Osteoblast (primary cell): ENCODE measurements around the gene DEFB118. TPM values are rescaled to one million over a fixed set of nuclear protein-coding genes. Genes with fewer than 3 reads are reported as not detected.

ENCODE experiments used
- DNase-seq: peaks from one replicate; pipeline ENCODE4 v3.0.0; 2011; ENCODE audit warnings: low spot score, mixed read lengths; ENCODE audit not compliant: insufficient read length; ENCODE audit errors: missing footprints
- H2AFZ ChIP-seq: 2 replicates; pipeline ENCODE4 v1.6.0; 2011; ENCODE audit warnings: mild to moderate bottlenecking, low read length
- H3K27ac ChIP-seq: 2 replicates; pipeline ENCODE4 v1.5.1; 2011; ENCODE audit warnings: mild to moderate bottlenecking, low read depth, low read length, moderate library complexity
- H3K27me3 ChIP-seq: 2 replicates; pipeline ENCODE4 v1.6.0; 2012; ENCODE audit warnings: mild to moderate bottlenecking, control low read depth, inconsistent platforms, low read length, moderate library complexity; ENCODE audit not compliant: insufficient read depth
- H3K36me3 ChIP-seq: 2 replicates; pipeline ENCODE4 v1.5.1; 2011; ENCODE audit warnings: mild to moderate bottlenecking, low read length, control low read depth, moderate library complexity; ENCODE audit not compliant: insufficient read depth
- H3K4me1 ChIP-seq: 2 replicates; pipeline ENCODE4 v1.5.1; 2011; ENCODE audit warnings: mild to moderate bottlenecking, low read length, control low read depth, moderate library complexity; ENCODE audit not compliant: insufficient read depth
- H3K4me2 ChIP-seq: 2 replicates; pipeline ENCODE4 v1.6.0; 2011; ENCODE audit warnings: mild to moderate bottlenecking, low read length; ENCODE audit not compliant: insufficient read depth
- H3K4me3 ChIP-seq: fragments of 200-600 bp; sonication (generic); 3 replicates; pipeline ENCODE4 v1.5.1; 2012; ENCODE audit warnings: mild to moderate bottlenecking, low read length, inconsistent platforms; ENCODE audit not compliant: insufficient read depth
- H3K79me2 ChIP-seq: 2 replicates; pipeline ENCODE4 v1.6.0; 2012; ENCODE audit warnings: mild to moderate bottlenecking, low read length, control low read depth, inconsistent platforms; ENCODE audit not compliant: insufficient read depth
- H3K9me3 ChIP-seq: 2 replicates; pipeline ENCODE4 v1.5.1; 2011; ENCODE audit warnings: low read depth, low read length, control low read depth
- H4K20me1 ChIP-seq: 2 replicates; pipeline ENCODE4 v1.6.0; 2012; ENCODE audit warnings: mild to moderate bottlenecking, low read length, control low read depth; ENCODE audit not compliant: insufficient read depth
- total RNA-seq: library from RNA; depleted of rRNA; stranded (reverse); fragments of >200 nt; gene quantifications from 2 replicates; pipeline ENCODE4 v1.2.3, GENCODE V29; 2012
- TF ChIP-seq, protein P1 (sequence below): IDR thresholded peaks from 2 replicates; pipeline ENCODE4 v1.5.1; 2011; ENCODE audit warnings: mild to moderate bottlenecking, low read depth, low read length, moderate library complexity; ENCODE audit errors: extremely low read depth

Gene DEFB118
- total RNA-seq, 1 donor = not detected

DNA sequence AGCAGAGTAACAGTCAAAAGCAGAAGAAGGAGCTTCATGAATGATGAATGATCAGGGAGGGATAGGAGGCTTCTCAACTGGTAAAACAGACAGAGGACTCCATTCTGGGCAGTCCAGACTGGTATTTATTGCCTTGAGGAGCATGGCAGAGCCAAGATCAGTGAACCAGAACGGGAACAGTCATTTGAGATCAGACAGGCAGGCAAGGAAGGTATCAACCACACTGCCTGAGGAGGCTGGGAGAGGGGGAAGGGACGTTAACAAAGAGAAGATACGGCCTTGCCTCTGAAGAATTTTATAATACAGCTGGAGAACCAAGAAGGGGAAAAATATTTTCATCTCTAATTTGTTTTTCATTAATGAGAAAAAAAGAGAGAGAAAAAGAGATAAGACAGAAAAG is 37.7 kb downstream of the DEFB118 start, which contains the start of gene DEFB121:
Gene DEFB121, minus strand, starts transcription at position 101 of the 400 bp plus-strand sequence. Its CDS starts 63 bp downstream, at position 38.
- no peaks in the 10 kb centered on the region for H3K79me2 ChIP-seq

DNA sequence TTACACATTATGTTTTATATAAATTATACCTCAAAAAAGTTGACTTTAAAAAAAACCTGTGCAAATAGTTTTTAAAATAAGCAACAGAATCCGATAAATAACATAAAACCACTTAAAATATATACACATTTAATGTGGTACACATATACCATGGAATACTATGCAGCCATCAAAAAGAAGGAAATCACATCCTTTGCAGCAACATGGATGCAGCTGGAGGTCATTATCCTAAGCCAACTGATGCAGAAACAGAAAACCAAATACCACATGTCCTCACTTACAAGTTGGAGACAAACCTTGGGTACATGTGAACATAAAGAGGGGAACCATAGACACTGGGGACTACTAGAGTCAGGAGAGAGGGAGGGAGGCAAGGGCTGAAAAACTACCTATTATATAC is 41.6 kb downstream of the DEFB118 start:
- Histone ChIP-seq H3K4me1 (no peaks in the 10 kb centered on the region), H3K4me2 (no peak overlapping the region), H2AFZ (no peak overlapping the region), H4K20me1 (no peaks in the 10 kb centered on the region), H3K27me3 (no peaks in the 10 kb centered on the region), H3K36me3 (no peaks in the 10 kb centered on the region), H3K9me3 (no peaks in the 10 kb centered on the region), H3K27ac (no peak overlapping the region), H3K4me3 (no peak overlapping the region), H3K79me2 (no peaks in the 10 kb centered on the region)
- TF ChIP-seq, protein P1, sequence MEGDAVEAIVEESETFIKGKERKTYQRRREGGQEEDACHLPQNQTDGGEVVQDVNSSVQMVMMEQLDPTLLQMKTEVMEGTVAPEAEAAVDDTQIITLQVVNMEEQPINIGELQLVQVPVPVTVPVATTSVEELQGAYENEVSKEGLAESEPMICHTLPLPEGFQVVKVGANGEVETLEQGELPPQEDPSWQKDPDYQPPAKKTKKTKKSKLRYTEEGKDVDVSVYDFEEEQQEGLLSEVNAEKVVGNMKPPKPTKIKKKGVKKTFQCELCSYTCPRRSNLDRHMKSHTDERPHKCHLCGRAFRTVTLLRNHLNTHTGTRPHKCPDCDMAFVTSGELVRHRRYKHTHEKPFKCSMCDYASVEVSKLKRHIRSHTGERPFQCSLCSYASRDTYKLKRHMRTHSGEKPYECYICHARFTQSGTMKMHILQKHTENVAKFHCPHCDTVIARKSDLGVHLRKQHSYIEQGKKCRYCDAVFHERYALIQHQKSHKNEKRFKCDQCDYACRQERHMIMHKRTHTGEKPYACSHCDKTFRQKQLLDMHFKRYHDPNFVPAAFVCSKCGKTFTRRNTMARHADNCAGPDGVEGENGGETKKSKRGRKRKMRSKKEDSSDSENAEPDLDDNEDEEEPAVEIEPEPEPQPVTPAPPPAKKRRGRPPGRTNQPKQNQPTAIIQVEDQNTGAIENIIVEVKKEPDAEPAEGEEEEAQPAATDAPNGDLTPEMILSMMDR = no peak
- DNase-seq = no peak

More for the DNA sequence above, 37.7 kb downstream of the DEFB118 start, which contains the start of gene DEFB121:
- no peak within 1 kb of the TSS for H3K27ac ChIP-seq
- no peak for DNase-seq
- H3K4me3 ChIP-seq = no peak within 1 kb of the TSS
- no peaks in the 10 kb centered on the region for H3K9me3 ChIP-seq
- no peaks in the 10 kb centered on the region for H3K36me3 ChIP-seq
- H2AFZ ChIP-seq = no peak within 1 kb of the TSS
- H3K4me2 ChIP-seq = no peak within 1 kb of the TSS
- H3K4me1 ChIP-seq = no peaks in the 10 kb centered on the region
- no peaks in the 10 kb centered on the region for H3K27me3 ChIP-seq
- no peaks in the 10 kb centered on the region for H4K20me1 ChIP-seq
- TF ChIP-seq, protein P1 = no peak

DNA sequence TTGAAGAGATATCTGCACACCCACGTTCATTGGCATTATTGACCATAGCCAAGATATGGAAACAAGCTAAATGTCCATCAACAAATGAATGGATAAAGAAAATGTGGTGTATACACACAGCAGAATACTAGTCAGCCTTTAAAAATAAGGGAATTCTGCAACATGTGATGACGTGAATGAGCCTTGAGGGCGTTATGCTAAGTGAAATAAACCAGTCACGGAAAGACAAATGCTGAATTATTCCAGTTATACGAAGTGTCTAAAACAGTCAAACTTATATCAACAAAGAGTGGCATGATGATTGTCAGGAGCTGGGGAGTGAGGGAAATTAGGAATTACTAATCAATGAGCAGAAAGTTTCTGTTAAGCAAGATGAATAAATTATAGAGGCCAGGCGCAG is 46.0 kb downstream of the DEFB118 start:
- TF ChIP-seq, protein P1 = no peak
- Histone ChIP-seq H3K9me3 (no peaks in the 10 kb centered on the region), H3K27me3 (no peaks in the 10 kb centered on the region), H3K79me2 (no peaks in the 10 kb centered on the region), H3K4me1 (no peaks in the 10 kb centered on the region), H3K4me3 (no peak overlapping the region), H2AFZ (no peak overlapping the region), H3K4me2 (no peak overlapping the region), H4K20me1 (no peaks in the 10 kb centered on the region), H3K27ac (no peak overlapping the region), H3K36me3 (no peaks in the 10 kb centered on the region)
- DNase-seq = no peak

DNA sequence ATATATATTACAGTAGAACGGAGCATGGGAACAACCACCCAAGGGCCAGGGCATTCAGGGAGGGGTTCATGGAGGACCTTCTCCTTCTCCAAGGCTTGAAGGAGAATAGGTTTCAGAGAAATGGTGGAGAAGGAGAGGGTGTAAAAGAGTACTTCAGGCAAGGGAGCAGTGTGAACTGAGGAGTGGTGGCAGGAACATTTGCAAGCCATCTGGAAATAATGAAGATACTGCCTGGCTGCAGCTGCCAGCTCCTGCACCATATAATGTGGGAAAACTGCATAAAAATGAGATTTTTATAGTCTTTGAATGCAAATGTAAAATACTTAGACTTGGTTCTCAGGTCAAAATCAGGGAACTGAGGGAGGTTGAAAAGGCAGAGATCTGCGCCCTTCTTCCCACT is 47.3 kb downstream of the DEFB118 start:
- Histone ChIP-seq H3K9me3 (no peaks in the 10 kb centered on the region), H2AFZ (no peak overlapping the region), H3K27ac (no peak overlapping the region), H3K4me1 (no peaks in the 10 kb centered on the region), H4K20me1 (no peaks in the 10 kb centered on the region), H3K4me2 (no peak overlapping the region), H3K4me3 (no peak overlapping the region), H3K79me2 (no peaks in the 10 kb centered on the region), H3K36me3 (no peaks in the 10 kb centered on the region), H3K27me3 (no peaks in the 10 kb centered on the region)
- no peak for DNase-seq
- TF ChIP-seq, protein P1 = no peak
